ENCODE data around the gene NPTX2. TPM values are rescaled to one million over a fixed set of nuclear protein-coding genes. Genes with fewer than 3 reads are reported as not detected.

NPTX2 gene
- total RNA-seq, 1 donor, result 0.42 TPM

GRCh38 chr7:98602755-98603398 lies 14.2 kb upstream of the NPTX2 start:
- H3K9me3 ChIP-seq (ENCODE audit: low read depth, low read length), result no peaks in the 10 kb centered on the region
- no peaks in the 10 kb centered on the region for H3K4me1 ChIP-seq (ENCODE audit: insufficient read depth, low read length)
- no peaks in the 10 kb centered on the region for H3K27me3 ChIP-seq (ENCODE audit: insufficient read depth, low read length)
- no peak overlapping the region for H3K4me3 ChIP-seq (ENCODE audit: low read length)

- Histone ChIP-seq H3K9me3 (ENCODE audit: low read depth, low read length) (no peaks in the 10 kb centered on the region), H3K27me3 (ENCODE audit: insufficient read depth, low read length) (no peaks in the 10 kb centered on the region), H3K4me1 (ENCODE audit: insufficient read depth, low read length) (no peaks in the 10 kb centered on the region), H3K4me3 (ENCODE audit: low read length) (no peak overlapping the region)
Observed at GRCh38 chr7:98603399-98603788, 13.7 kb upstream of the NPTX2 start.

GRCh38 chr7:98613601-98614425 lies 3.3 kb upstream of the NPTX2 start:
- H3K4me1 ChIP-seq (ENCODE audit: insufficient read depth, low read length), result no peaks in the 10 kb centered on the region
- H3K27me3 ChIP-seq (ENCODE audit: insufficient read depth, low read length), result peaks cover 41% of the 10 kb centered on the region
- no peaks in the 10 kb centered on the region for H3K9me3 ChIP-seq (ENCODE audit: low read depth, low read length)
- H3K4me3 ChIP-seq (ENCODE audit: low read length), result no peak overlapping the region

- H3K4me1 ChIP-seq (ENCODE audit: insufficient read depth, low read length), result no peaks in the 10 kb centered on the region
- no peaks in the 10 kb centered on the region for H3K9me3 ChIP-seq (ENCODE audit: low read depth, low read length)
- peaks cover 53% of the 10 kb centered on the region for H3K27me3 ChIP-seq (ENCODE audit: insufficient read depth, low read length)
- H3K4me3 ChIP-seq (ENCODE audit: low read length), result no peak overlapping the region
Observed at GRCh38 chr7:98616381-98617050, 569 bp upstream of the NPTX2 start.

- H3K27me3 ChIP-seq (ENCODE audit: insufficient read depth, low read length), result peaks cover 53% of the 10 kb centered on the region
- no peak overlapping the region for H3K4me3 ChIP-seq (ENCODE audit: low read length)
- H3K9me3 ChIP-seq (ENCODE audit: low read depth, low read length), result no peaks in the 10 kb centered on the region
- H3K4me1 ChIP-seq (ENCODE audit: insufficient read depth, low read length), result no peaks in the 10 kb centered on the region
Observed at GRCh38 chr7:98617960-98618418, 904 bp downstream of the NPTX2 start.

GRCh38 chr7:98618786-98619185 lies 1.7 kb downstream of the NPTX2 start:
- Histone ChIP-seq H3K9me3 (ENCODE audit: low read depth, low read length) (no peaks in the 10 kb centered on the region), H3K4me1 (ENCODE audit: insufficient read depth, low read length) (no peaks in the 10 kb centered on the region), H3K4me3 (ENCODE audit: low read length) (no peak overlapping the region), H3K27me3 (ENCODE audit: insufficient read depth, low read length) (peaks cover 53% of the 10 kb centered on the region)

- peaks cover 49% of the 10 kb centered on the region for H3K27me3 ChIP-seq (ENCODE audit: insufficient read depth, low read length)
- no peaks in the 10 kb centered on the region for H3K4me1 ChIP-seq (ENCODE audit: insufficient read depth, low read length)
- no peak overlapping the region for H3K4me3 ChIP-seq (ENCODE audit: low read length)
- H3K9me3 ChIP-seq (ENCODE audit: low read depth, low read length), result no peaks in the 10 kb centered on the region
Observed at GRCh38 chr7:98619450-98620321, 2.6 kb downstream of the NPTX2 start.

GRCh38 chr7:98621573-98622482 lies 4.7 kb downstream of the NPTX2 start:
- Histone ChIP-seq H3K4me3 (ENCODE audit: low read length) (no peak overlapping the region), H3K9me3 (ENCODE audit: low read depth, low read length) (no peaks in the 10 kb centered on the region), H3K27me3 (ENCODE audit: insufficient read depth, low read length) (peaks cover 30% of the 10 kb centered on the region), H3K4me1 (ENCODE audit: insufficient read depth, low read length) (no peaks in the 10 kb centered on the region)

GRCh38 chr7:98622926-98623325 lies 5.8 kb downstream of the NPTX2 start:
- no peaks in the 10 kb centered on the region for H3K4me1 ChIP-seq (ENCODE audit: insufficient read depth, low read length)
- H3K4me3 ChIP-seq (ENCODE audit: low read length), result no peak overlapping the region
- H3K27me3 ChIP-seq (ENCODE audit: insufficient read depth, low read length), result peaks cover 25% of the 10 kb centered on the region

GRCh38 chr7:98624846-98625420 lies 7.8 kb downstream of the NPTX2 start:
- H3K9me3 ChIP-seq (ENCODE audit: low read depth, low read length), result no peaks in the 10 kb centered on the region
- H3K27me3 ChIP-seq (ENCODE audit: insufficient read depth, low read length), result peaks cover 7% of the 10 kb centered on the region
- H3K4me1 ChIP-seq (ENCODE audit: insufficient read depth, low read length), result no peaks in the 10 kb centered on the region
- no peak overlapping the region for H3K4me3 ChIP-seq (ENCODE audit: low read length)

More at GRCh38 chr7:98622926-98623325, 5.8 kb downstream of the NPTX2 start:
- no peaks in the 10 kb centered on the region for H3K9me3 ChIP-seq (ENCODE audit: low read depth, low read length)

- Histone ChIP-seq H3K4me3 (ENCODE audit: low read length) (no peak overlapping the region), H3K4me1 (ENCODE audit: insufficient read depth, low read length) (no peaks in the 10 kb centered on the region), H3K27me3 (ENCODE audit: insufficient read depth, low read length) (no peaks in the 10 kb centered on the region)
Observed at GRCh38 chr7:98626460-98627412, 9.7 kb downstream of the NPTX2 start.

GRCh38 chr7:98627413-98627790 lies 10.3 kb downstream of the NPTX2 start:
- H3K27me3 ChIP-seq (ENCODE audit: insufficient read depth, low read length), result no peaks in the 10 kb centered on the region
- no peaks in the 10 kb centered on the region for H3K4me1 ChIP-seq (ENCODE audit: insufficient read depth, low read length)
- no peak overlapping the region for H3K4me3 ChIP-seq (ENCODE audit: low read length)
- H3K9me3 ChIP-seq (ENCODE audit: low read depth, low read length), result no peaks in the 10 kb centered on the region

More at GRCh38 chr7:98626460-98627412, 9.7 kb downstream of the NPTX2 start:
- no peaks in the 10 kb centered on the region for H3K9me3 ChIP-seq (ENCODE audit: low read depth, low read length)

GRCh38 chr7:98628418-98628817 lies 11.3 kb downstream of the NPTX2 start:
- H3K27me3 ChIP-seq (ENCODE audit: insufficient read depth, low read length), result no peaks in the 10 kb centered on the region
- H3K4me3 ChIP-seq (ENCODE audit: low read length), result no peak overlapping the region
- no peaks in the 10 kb centered on the region for H3K4me1 ChIP-seq (ENCODE audit: insufficient read depth, low read length)
- no peaks in the 10 kb centered on the region for H3K9me3 ChIP-seq (ENCODE audit: low read depth, low read length)

Measured in mononuclear cell (primary cell).